HEK293T (cell line): ENCODE results near the gene COA5.

Experiments
- ARNT ChIP-seq: fragments of 450-650 bp; IDR thresholded peaks from 2 replicates; pipeline ENCODE4 v1.6.1; 2017; ENCODE audit warnings: mild to moderate bottlenecking
- BHLHE40 ChIP-seq: fragments of 450-650 bp; IDR thresholded peaks from 2 replicates; pipeline ENCODE4 v1.6.1; 2016; ENCODE audit warnings: mild to moderate bottlenecking, moderate library complexity, borderline replicate concordance
- ELF4 ChIP-seq: fragments of 450-650 bp; IDR thresholded peaks from 2 replicates; pipeline ENCODE4 v1.6.1; 2017; ENCODE audit warnings: antibody characterized with exemption
- FOXK2 ChIP-seq: fragments of 450-650 bp; IDR thresholded peaks from 2 replicates; pipeline ENCODE4 v1.6.1; 2016; ENCODE audit warnings: mild to moderate bottlenecking
- FOXM1 ChIP-seq: fragments of 450-650 bp; IDR thresholded peaks from 2 replicates; pipeline ENCODE4 v1.6.1; 2017; ENCODE audit warnings: mild to moderate bottlenecking, borderline replicate concordance
- NFRKB ChIP-seq: fragments of 450-650 bp; IDR thresholded peaks from 2 replicates; pipeline ENCODE4 v1.6.1; 2016; ENCODE audit warnings: mild to moderate bottlenecking, moderate library complexity
- SP1 ChIP-seq: fragments of 450-650 bp; IDR thresholded peaks from 2 replicates; pipeline ENCODE4 v1.6.1; 2017
- SUZ12 ChIP-seq: fragments of 450-650 bp; IDR thresholded peaks from 2 replicates; pipeline ENCODE4 v1.6.1; 2016; ENCODE audit warnings: mild to moderate bottlenecking
- TARDBP ChIP-seq: fragments of 450-650 bp; IDR thresholded peaks from 2 replicates; pipeline ENCODE4 v1.6.1; 2016
- ZNF384 ChIP-seq: fragments of 450-650 bp; IDR thresholded peaks from 2 replicates; pipeline ENCODE4 v1.6.1; 2016
- TF ChIP-seq, protein P1 (sequence below): fragments of 450-650 bp; IDR thresholded peaks from 2 replicates; pipeline ENCODE4 v1.6.1; 2016

DNA sequence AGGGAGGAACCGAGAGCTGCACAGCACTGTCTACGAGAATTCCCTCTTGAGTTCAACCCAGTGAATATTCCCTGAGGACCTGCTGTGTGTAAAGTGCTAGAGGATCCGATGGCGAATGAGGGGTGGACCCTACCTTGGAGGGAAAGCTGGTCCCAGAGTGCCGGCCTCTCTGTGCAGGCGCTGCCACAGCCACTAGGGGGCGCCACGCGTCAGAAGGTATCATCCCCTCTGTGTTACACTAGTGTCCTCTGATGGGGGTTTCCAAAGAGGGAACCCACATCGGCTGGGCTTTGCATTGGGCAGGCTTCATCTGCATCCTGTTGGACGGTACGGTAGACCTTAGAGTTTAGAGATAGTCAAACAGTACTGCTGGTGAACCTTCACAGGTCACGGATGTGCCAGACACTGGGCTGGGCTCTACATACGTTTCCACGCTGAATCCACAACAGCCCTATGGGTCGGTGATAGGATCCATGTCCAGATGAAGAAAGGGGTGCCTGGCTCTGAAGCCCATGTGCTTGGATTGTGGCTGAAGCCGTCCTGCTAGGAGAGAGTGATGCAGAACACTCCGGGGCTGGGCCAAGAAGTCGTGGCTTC lies 39.0 kb downstream of the COA5 start:
- TF ChIP-seq FOXM1 = no peak
- TF ChIP-seq ELF4 = no peak
- no peak for TF ChIP-seq NFRKB
- TF ChIP-seq, protein P1, sequence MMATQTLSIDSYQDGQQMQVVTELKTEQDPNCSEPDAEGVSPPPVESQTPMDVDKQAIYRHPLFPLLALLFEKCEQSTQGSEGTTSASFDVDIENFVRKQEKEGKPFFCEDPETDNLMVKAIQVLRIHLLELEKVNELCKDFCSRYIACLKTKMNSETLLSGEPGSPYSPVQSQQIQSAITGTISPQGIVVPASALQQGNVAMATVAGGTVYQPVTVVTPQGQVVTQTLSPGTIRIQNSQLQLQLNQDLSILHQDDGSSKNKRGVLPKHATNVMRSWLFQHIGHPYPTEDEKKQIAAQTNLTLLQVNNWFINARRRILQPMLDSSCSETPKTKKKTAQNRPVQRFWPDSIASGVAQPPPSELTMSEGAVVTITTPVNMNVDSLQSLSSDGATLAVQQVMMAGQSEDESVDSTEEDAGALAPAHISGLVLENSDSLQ = no peak
- no peak for TF ChIP-seq TARDBP
- no peak for TF ChIP-seq BHLHE40
- TF ChIP-seq FOXK2 = no peak
- no peak for TF ChIP-seq SP1
- no peak for TF ChIP-seq ZNF384
- no peak for TF ChIP-seq SUZ12
- TF ChIP-seq ARNT = no peak
